Progenitor cell of endocrine pancreas (in vitro differentiated cells): Measurements from ENCODE around the gene PRF1. TPM values are rescaled to one million over a fixed set of nuclear protein-coding genes. Genes with fewer than 3 reads are reported as not detected.

Experiments
- DNase-seq: peaks from one replicate; pipeline ENCODE4 v3.0.0; 2021; ENCODE audit warnings: low spot score; ENCODE audit not compliant: unreplicated experiment
- H3K27ac Mint-ChIP-seq: 2 replicates; pipeline ENCODE4 v1.8.0; 2021; ENCODE audit warnings: mild to moderate bottlenecking, moderate library complexity, mixed read lengths
- H3K27me3 Mint-ChIP-seq: 2 replicates; pipeline ENCODE4 v1.8.0; 2021; ENCODE audit warnings: mixed read lengths
- H3K36me3 Mint-ChIP-seq: 2 replicates; pipeline ENCODE4 v1.8.0; 2022; ENCODE audit warnings: mixed read lengths; ENCODE audit not compliant: insufficient read depth
- H3K4me1 Mint-ChIP-seq: 2 replicates; pipeline ENCODE4 v1.8.0; 2021; ENCODE audit warnings: low read depth, mixed read lengths
- H3K4me3 Mint-ChIP-seq: 2 replicates; pipeline ENCODE4 v1.8.0; 2021; ENCODE audit warnings: low read depth, mild to moderate bottlenecking, moderate library complexity, mixed read lengths
- H3K9me3 Mint-ChIP-seq: 2 replicates; pipeline ENCODE4 v1.8.0; 2021; ENCODE audit warnings: low read depth, mixed read lengths
- total RNA-seq: library from RNA; stranded (reverse); gene quantifications from 2 replicates; pipeline ENCODE4 v1.2.1, GENCODE V29; 2021
- TF ChIP-seq, protein P1 (sequence below): fragments of 200-600 bp; sonication (generic); IDR thresholded peaks from one replicate; pipeline ENCODE4 v1.5.0; 2021; ENCODE audit warnings: antibody characterized with exemption, mild to moderate bottlenecking; ENCODE audit not compliant: unreplicated experiment

PRF1 gene
- total RNA-seq, 1 donor from 2014 or later, result not detected

- H3K9me3 Mint-ChIP-seq, result no peaks in the 10 kb centered on the region
- TF ChIP-seq, protein P1, sequence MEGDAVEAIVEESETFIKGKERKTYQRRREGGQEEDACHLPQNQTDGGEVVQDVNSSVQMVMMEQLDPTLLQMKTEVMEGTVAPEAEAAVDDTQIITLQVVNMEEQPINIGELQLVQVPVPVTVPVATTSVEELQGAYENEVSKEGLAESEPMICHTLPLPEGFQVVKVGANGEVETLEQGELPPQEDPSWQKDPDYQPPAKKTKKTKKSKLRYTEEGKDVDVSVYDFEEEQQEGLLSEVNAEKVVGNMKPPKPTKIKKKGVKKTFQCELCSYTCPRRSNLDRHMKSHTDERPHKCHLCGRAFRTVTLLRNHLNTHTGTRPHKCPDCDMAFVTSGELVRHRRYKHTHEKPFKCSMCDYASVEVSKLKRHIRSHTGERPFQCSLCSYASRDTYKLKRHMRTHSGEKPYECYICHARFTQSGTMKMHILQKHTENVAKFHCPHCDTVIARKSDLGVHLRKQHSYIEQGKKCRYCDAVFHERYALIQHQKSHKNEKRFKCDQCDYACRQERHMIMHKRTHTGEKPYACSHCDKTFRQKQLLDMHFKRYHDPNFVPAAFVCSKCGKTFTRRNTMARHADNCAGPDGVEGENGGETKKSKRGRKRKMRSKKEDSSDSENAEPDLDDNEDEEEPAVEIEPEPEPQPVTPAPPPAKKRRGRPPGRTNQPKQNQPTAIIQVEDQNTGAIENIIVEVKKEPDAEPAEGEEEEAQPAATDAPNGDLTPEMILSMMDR, result no peak
- no peak overlapping the region for H3K27ac Mint-ChIP-seq
- DNase-seq, result no peak
- H3K4me3 Mint-ChIP-seq, result no peak overlapping the region
- no peaks in the 10 kb centered on the region for H3K36me3 Mint-ChIP-seq
- peaks cover 9% of the 10 kb centered on the region for H3K27me3 Mint-ChIP-seq
- peaks cover 16% of the 10 kb centered on the region for H3K4me1 Mint-ChIP-seq
Observed at GRCh38 chr10:70595566-70596016, 7.0 kb downstream of the PRF1 start.

DNA sequence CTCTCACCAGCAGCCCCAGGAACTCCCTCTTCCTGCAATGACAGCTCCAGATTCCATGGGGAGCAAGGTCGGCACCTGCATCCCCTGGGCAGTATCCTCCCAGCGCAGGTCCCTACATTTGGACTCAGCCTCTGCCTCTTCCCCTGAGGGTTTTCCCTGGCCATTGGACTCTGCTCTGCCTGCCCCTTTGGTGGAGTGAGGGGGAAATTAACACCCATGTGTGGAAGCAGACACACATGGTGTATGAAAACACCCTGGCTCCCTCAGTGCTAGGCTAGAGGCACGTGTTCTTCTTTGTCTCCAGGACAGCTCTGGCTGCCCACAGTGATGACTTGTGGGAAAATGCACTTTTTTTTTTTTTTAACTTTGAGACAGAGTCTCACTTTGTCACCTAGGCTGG is 8.4 kb downstream of the PRF1 start:
- Mint-ChIP-seq H3K27ac (no peak overlapping the region), H3K9me3 (no peaks in the 10 kb centered on the region), H3K27me3 (peaks cover 11% of the 10 kb centered on the region), H3K4me1 (peaks cover 16% of the 10 kb centered on the region), H3K4me3 (no peak overlapping the region), H3K36me3 (no peaks in the 10 kb centered on the region)
- TF ChIP-seq, protein P1, result no peak
- DNase-seq, result no peak

- Mint-ChIP-seq H3K36me3 (no peaks in the 10 kb centered on the region), H3K9me3 (no peaks in the 10 kb centered on the region), H3K4me1 (peaks cover 16% of the 10 kb centered on the region), H3K4me3 (no peak overlapping the region), H3K27ac (no peak overlapping the region), H3K27me3 (peaks cover 16% of the 10 kb centered on the region)
- TF ChIP-seq, protein P1, result no peak
- no peak for DNase-seq
Observed at GRCh38 chr10:70593513-70593890, 9.0 kb downstream of the PRF1 start.

DNA sequence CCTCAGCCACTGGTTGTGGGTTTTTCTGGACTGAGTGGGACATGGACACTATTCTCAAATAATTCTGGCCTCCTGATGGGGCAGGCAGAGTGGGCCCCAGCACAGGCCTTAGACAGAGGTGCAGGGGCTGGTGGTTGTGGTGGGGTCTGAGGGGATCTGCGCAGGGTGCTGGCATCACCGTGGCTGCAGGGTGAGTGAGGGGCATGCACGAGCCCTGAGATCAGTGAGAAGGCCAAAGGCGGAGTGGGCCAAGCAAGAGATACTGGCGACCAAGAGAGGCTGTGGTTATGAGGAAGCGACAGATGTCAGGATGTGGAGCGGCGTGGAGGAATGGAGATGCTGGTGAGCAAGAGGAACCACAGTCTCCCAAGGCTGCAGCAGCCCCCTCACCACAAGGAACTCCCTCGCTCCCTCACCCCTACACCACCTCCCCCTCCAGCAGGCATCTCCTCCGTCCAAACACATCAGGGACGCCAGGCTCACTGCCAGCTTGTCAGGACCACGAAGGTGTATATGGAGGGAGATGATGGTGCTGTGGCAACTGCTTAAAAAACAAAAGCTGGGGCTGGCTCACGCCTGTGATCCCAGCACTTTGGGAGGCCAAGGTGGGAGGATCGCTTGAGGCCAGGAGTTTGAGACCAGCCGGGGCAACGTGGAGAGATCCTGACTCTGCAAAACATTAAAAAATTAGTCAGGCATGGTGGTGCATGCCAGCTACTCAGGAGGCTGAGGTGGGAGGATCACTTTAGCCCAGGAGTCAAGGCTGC is 9.6 kb downstream of the PRF1 start:
- no peaks in the 10 kb centered on the region for H3K9me3 Mint-ChIP-seq
- no peak overlapping the region for H3K4me3 Mint-ChIP-seq
- H3K27ac Mint-ChIP-seq, result no peak overlapping the region
- no peaks in the 10 kb centered on the region for H3K36me3 Mint-ChIP-seq
- no peak for DNase-seq
- peaks cover 16% of the 10 kb centered on the region for H3K4me1 Mint-ChIP-seq
- H3K27me3 Mint-ChIP-seq, result peaks cover 18% of the 10 kb centered on the region
- TF ChIP-seq, protein P1, result no peak

GRCh38 chr10:70592186-70592735 is 10.3 kb downstream of the PRF1 start:
- Mint-ChIP-seq H3K36me3 (no peaks in the 10 kb centered on the region), H3K27me3 (peaks cover 18% of the 10 kb centered on the region), H3K9me3 (no peaks in the 10 kb centered on the region), H3K4me3 (no peak overlapping the region), H3K27ac (no peak overlapping the region), H3K4me1 (peaks cover 16% of the 10 kb centered on the region)
- no peak for DNase-seq
- TF ChIP-seq, protein P1, result no peak
